GM19240 (cell line): ENCODE data around the gene GSTM4.
"Not testable (repeated sequence)": the region's sequence is repeated elsewhere in the genome, so short reads cannot be mapped to it uniquely, and the experiment has no call there.

Source experiments
- DNase-seq: peaks from one replicate; pipeline ENCODE4 v3.0.0; 2011; ENCODE audit warnings: low spot score; ENCODE audit not compliant: insufficient read length

The GSTM4 gene

DNA sequence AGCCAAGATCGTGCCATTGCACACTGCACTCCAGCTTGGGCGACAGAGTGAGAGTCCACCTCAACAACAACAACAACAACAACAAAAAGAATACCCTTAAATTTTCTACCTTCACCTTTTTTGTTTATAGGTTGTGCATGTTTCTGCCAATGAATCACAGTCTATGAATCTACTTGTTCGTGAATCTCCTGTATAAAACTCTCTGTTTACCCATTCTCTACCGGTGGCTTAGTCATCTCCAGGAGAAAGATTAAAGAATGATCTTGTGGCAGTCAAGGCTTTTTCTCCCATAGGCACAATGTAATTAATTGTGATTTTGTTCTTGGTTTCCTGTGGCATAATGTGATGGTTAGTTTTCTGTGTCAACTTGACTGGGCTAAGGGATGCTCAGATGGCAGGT lies 42.0 kb downstream of the GSTM4 start:
- DNase-seq: not testable (repeated sequence)

DNA sequence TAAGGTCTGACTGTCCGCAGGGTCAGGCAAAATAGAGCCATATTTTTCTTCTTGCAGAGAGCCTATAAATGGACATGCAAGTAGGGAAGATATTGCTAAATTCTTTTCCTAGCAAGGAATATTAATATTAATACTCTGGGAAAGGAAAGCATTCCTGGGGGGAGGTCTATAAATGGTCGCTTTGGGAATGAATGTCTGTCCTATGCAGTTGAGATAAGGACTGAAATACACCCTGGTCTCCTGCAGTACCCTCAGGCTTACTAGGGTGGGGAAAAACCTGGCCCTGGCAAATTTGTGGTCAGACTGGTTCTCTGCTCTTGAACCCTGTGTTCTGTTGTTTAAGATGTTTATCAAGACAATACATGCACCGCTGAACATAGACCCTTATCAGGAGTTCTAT lies 47.0 kb downstream of the GSTM4 start:
- not testable (repeated sequence) for DNase-seq

DNA sequence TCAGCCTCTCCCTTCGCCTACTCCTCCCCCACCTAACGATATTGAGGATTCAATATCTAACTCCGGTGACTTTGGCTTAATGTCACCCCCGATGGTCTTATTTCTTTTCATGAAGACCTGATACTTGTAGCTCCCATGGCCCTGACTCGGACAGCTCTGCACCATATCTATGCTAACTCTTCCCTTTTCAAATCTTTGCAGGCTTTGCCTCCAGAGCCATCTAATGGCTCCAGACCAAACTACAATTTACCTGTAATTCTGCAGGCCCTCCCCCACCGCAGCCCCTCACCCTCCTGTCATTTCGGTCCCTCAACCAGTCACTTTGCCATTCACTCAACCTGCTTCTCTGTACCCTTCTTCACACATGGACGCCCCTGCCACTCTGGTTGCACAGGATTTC lies 48.3 kb downstream of the GSTM4 start:
- DNase-seq: no peak

DNA sequence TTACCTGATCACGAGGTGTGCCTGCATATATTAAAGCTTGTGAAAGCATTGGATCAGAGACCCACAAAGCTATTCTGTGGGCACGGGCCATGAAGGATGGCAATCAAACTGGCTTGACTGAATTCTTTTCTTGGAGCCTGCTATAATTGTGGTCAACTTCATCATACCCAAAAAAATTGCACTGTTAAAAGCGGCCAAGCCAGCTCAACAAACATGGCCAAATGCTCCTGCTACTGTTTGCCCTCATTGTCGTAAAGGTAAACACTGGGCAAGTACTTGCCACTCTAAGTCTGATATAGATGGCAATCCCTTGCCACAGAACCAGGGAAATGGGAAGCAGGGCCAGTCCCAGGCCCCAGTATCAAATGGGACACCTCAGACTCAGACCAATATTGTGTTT lies 49.5 kb downstream of the GSTM4 start:
- no peak for DNase-seq

GRCh38 chr1:109708949-109709348 lies 53.0 kb downstream of the GSTM4 start:
- not testable (repeated sequence) for DNase-seq

GRCh38 chr1:109709822-109710221 lies 53.9 kb downstream of the GSTM4 start:
- not testable (repeated sequence) for DNase-seq
